ENCODE measurements around the gene PLEKHH1.
"Not testable (repeated sequence)": the region's sequence is repeated elsewhere in the genome, so short reads cannot be mapped to it uniquely, and the experiment has no call there.

Gene PLEKHH1

GRCh38 chr14:67595392-67595791, 62.3 kb downstream of the PLEKHH1 start:
- H3K4me3 ChIP-seq (ENCODE audit: low read length) = no peak overlapping the region
- H2AFZ ChIP-seq (ENCODE audit: low read depth, low read length) = no peak overlapping the region
- H3K27me3 ChIP-seq (ENCODE audit: low read depth, low read length) = no peaks in the 10 kb centered on the region
- H3K4me2 ChIP-seq (ENCODE audit: low read length) = no peak overlapping the region
- H3K4me1 ChIP-seq (ENCODE audit: low read length) = peaks cover 7% of the 10 kb centered on the region
- TF ChIP-seq EZH2phosphoT487 (IDR thresholded peaks at IDR 0.05; ENCODE audit: low read depth) = no peak
- TF ChIP-seq, protein P1, sequence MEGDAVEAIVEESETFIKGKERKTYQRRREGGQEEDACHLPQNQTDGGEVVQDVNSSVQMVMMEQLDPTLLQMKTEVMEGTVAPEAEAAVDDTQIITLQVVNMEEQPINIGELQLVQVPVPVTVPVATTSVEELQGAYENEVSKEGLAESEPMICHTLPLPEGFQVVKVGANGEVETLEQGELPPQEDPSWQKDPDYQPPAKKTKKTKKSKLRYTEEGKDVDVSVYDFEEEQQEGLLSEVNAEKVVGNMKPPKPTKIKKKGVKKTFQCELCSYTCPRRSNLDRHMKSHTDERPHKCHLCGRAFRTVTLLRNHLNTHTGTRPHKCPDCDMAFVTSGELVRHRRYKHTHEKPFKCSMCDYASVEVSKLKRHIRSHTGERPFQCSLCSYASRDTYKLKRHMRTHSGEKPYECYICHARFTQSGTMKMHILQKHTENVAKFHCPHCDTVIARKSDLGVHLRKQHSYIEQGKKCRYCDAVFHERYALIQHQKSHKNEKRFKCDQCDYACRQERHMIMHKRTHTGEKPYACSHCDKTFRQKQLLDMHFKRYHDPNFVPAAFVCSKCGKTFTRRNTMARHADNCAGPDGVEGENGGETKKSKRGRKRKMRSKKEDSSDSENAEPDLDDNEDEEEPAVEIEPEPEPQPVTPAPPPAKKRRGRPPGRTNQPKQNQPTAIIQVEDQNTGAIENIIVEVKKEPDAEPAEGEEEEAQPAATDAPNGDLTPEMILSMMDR (IDR thresholded peaks at IDR 0.05; ENCODE audit: low read depth, low read length) = no peak
- no peaks in the 10 kb centered on the region for H3K9me3 ChIP-seq (ENCODE audit: insufficient read depth, low read length)
- no peak overlapping the region for H3K9ac ChIP-seq (ENCODE audit: low read length)
- no peak overlapping the region for H3K27ac ChIP-seq (ENCODE audit: low read length)
- H4K20me1 ChIP-seq (ENCODE audit: insufficient read depth, low read length) = no peaks in the 10 kb centered on the region
- H3K36me3 ChIP-seq (replicated peaks; ENCODE audit: low read depth, low read length) = peaks cover 6% of the 10 kb centered on the region
- H3K79me2 ChIP-seq (ENCODE audit: low read length) = peaks cover 18% of the 10 kb centered on the region

- Histone ChIP-seq H3K9ac (ENCODE audit: low read length) (peak within 1 kb of the TSS; percentile 85), H3K4me2 (ENCODE audit: low read length) (peak within 1 kb of the TSS; percentile 86), H3K4me3 (ENCODE audit: low read length) (peak within 1 kb of the TSS; percentile 96), H4K20me1 (ENCODE audit: insufficient read depth, low read length) (no peaks in the 10 kb centered on the region), H3K4me1 (ENCODE audit: low read length) (peaks cover 22% of the 10 kb centered on the region), H3K9me3 (ENCODE audit: insufficient read depth, low read length) (no peaks in the 10 kb centered on the region), H3K36me3 (replicated peaks; ENCODE audit: low read depth, low read length) (no peaks in the 10 kb centered on the region), H2AFZ (ENCODE audit: low read depth, low read length) (peak within 1 kb of the TSS; percentile 99), H3K79me2 (ENCODE audit: low read length) (peaks cover 18% of the 10 kb centered on the region), H3K27ac (ENCODE audit: low read length) (peak within 1 kb of the TSS; percentile 16; the same call in 1 of the 2 replicates), H3K27me3 (ENCODE audit: low read depth, low read length) (no peaks in the 10 kb centered on the region)
- TF ChIP-seq, protein P1 (IDR thresholded peaks at IDR 0.05; ENCODE audit: low read depth, low read length) = peak; percentile 55
- no peak for TF ChIP-seq EZH2phosphoT487 (IDR thresholded peaks at IDR 0.05; ENCODE audit: low read depth)
These were observed 66.8 kb downstream of the PLEKHH1 start, which contains the start of gene PIGH for GRCh38 chr14:67599698-67600561. PIGH (minus strand) TSS chr14:67600268; CDS start chr14:67600203, 65 bp downstream.

- Histone ChIP-seq H3K4me2 (ENCODE audit: low read length) (peak overlapping the region; percentile 83), H3K9ac (ENCODE audit: low read length) (peak overlapping the region; percentile 64; the same call in 1 of the 2 replicates), H3K4me3 (ENCODE audit: low read length) (peak overlapping the region; percentile 96), H3K79me2 (ENCODE audit: low read length) (peaks cover 18% of the 10 kb centered on the region), H3K4me1 (ENCODE audit: low read length) (peaks cover 22% of the 10 kb centered on the region), H2AFZ (ENCODE audit: low read depth, low read length) (peak overlapping the region; percentile 99)
- H3K9me3 ChIP-seq (ENCODE audit: insufficient read depth, low read length); H3K27ac ChIP-seq (ENCODE audit: low read length); H4K20me1 ChIP-seq (ENCODE audit: insufficient read depth, low read length); H3K36me3 ChIP-seq (replicated peaks; ENCODE audit: low read depth, low read length); H3K27me3 ChIP-seq (ENCODE audit: low read depth, low read length): not testable (repeated sequence)
These were observed 67.5 kb downstream of the PLEKHH1 start for GRCh38 chr14:67600562-67600974.

GRCh38 chr14:67602076-67602475, 69.0 kb downstream of the PLEKHH1 start:
- no peak overlapping the region for H3K27ac ChIP-seq (ENCODE audit: low read length)

More at GRCh38 chr14:67602076-67602475, 69.0 kb downstream of the PLEKHH1 start:
- Histone ChIP-seq H3K9me3 (ENCODE audit: insufficient read depth, low read length) (no peaks in the 10 kb centered on the region), H3K9ac (ENCODE audit: low read length) (no peak overlapping the region), H3K79me2 (ENCODE audit: low read length) (peaks cover 13% of the 10 kb centered on the region), H2AFZ (ENCODE audit: low read depth, low read length) (no peak overlapping the region), H3K4me2 (ENCODE audit: low read length) (no peak overlapping the region), H3K4me1 (ENCODE audit: low read length) (peaks cover 22% of the 10 kb centered on the region), H3K4me3 (ENCODE audit: low read length) (no peak overlapping the region), H3K36me3 (replicated peaks; ENCODE audit: low read depth, low read length) (no peaks in the 10 kb centered on the region), H4K20me1 (ENCODE audit: insufficient read depth, low read length) (no peaks in the 10 kb centered on the region), H3K27me3 (ENCODE audit: low read depth, low read length) (no peaks in the 10 kb centered on the region)
- TF ChIP-seq, protein P1 (IDR thresholded peaks at IDR 0.05; ENCODE audit: low read depth, low read length) = no peak
- TF ChIP-seq EZH2phosphoT487 (IDR thresholded peaks at IDR 0.05; ENCODE audit: low read depth) = no peak
